Naive thymus-derived CD4-positive, alpha-beta T cell (primary cell): ENCODE results near the gene PDE4D. TPM values are rescaled to one million over a fixed set of nuclear protein-coding genes. Genes with fewer than 3 reads are reported as not detected.
"Not testable (repeated sequence)": the region's sequence is repeated elsewhere in the genome, so short reads cannot be mapped to it uniquely, and the experiment has no call there.

Experiments
- ATAC-seq: fragments of 150-1000 bp; cut with Tn5 transposase; 2 replicates; pipeline ENCODE4 v1.10.0; 2021; ENCODE audit warnings: mild to moderate bottlenecking, moderate library complexity
- CTCF ChIA-PET: fragments of 350-600 bp; sonication (Branson Sonifier 250); formaldehyde crosslinking; loops from one replicate; lab custom pipeline; 2021; ENCODE audit warnings: antibody characterized with exemption; lab: Charles Lee
- POLR2A ChIA-PET: fragments of 350-600 bp; sonication (Branson Sonifier 250); formaldehyde crosslinking; loops from one replicate; lab custom pipeline; 2021; ENCODE audit warnings: antibody characterized with exemption, inconsistent platforms; lab: Charles Lee
- DNase-seq, 9 donors: peaks; one replicate each; pipeline versions ENCODE4 v3.0.0 to v3.0.0-alpha.2; 2020 to 2022; ENCODE audit warnings: mixed read lengths in 1 of 9
- H3K27ac ChIP-seq: one replicate; pipeline ENCODE4 v1.7.0; 2013; ENCODE audit warnings: mild to moderate bottlenecking, low read depth, low read length, moderate library complexity
- H3K27me3 ChIP-seq, 2 donors: one replicate each; pipeline ENCODE4 v1.7.0; 2013; ENCODE audit warnings: low read length in 2 of 2, mild to moderate bottlenecking in 2 of 2, moderate library complexity in 2 of 2; ENCODE audit not compliant: control insufficient read depth in 2 of 2, insufficient read depth in 2 of 2
- H3K36me3 ChIP-seq, 3 experiments: 1 replicate in 2 of 3; 2 replicates in 1 of 3; pipeline ENCODE4 v1.7.0; 2013; ENCODE audit warnings: low read length in 3 of 3, mild to moderate bottlenecking in 3 of 3, moderate library complexity in 1 of 3; ENCODE audit not compliant: insufficient read depth in 3 of 3, control insufficient read depth in 2 of 3
- H3K4me1 ChIP-seq, 2 donors: one replicate each; pipeline ENCODE4 v1.7.0; 2013; ENCODE audit warnings: low read length in 2 of 2, mild to moderate bottlenecking in 2 of 2, moderate library complexity in 1 of 2; ENCODE audit not compliant: control insufficient read depth in 2 of 2, insufficient read depth in 2 of 2
- H3K4me3 ChIP-seq: 2 replicates; pipeline ENCODE4 v1.7.0; 2013; ENCODE audit warnings: mild to moderate bottlenecking, low read length
- H3K9me3 ChIP-seq, 3 experiments: 1 replicate in 2 of 3; 2 replicates in 1 of 3; pipeline ENCODE4 v1.7.0; 2013; ENCODE audit warnings: low read length in 3 of 3; ENCODE audit not compliant: control insufficient read depth in 2 of 3
- H3K27ac Mint-ChIP-seq, 9 donors: one replicate each; pipeline ENCODE4 v1.8.0; 2020 to 2022; ENCODE audit warnings: mixed read lengths in 9 of 9, mild to moderate bottlenecking in 8 of 9, moderate library complexity in 5 of 9, inconsistent platforms in 2 of 9
- H3K27me3 Mint-ChIP-seq, 5 donors: one replicate each; pipeline ENCODE4 v1.8.0; 2021 to 2022; ENCODE audit warnings: mixed read lengths in 5 of 5, mild to moderate bottlenecking in 1 of 5
- H3K36me3 Mint-ChIP-seq, 5 donors: one replicate each; pipeline ENCODE4 v1.8.0; 2020 to 2022; ENCODE audit warnings: mixed read lengths in 5 of 5, mild to moderate bottlenecking in 3 of 5, inconsistent platforms in 1 of 5
- H3K4me1 Mint-ChIP-seq, 7 donors: one replicate each; pipeline ENCODE4 v1.8.0; 2020 to 2022; ENCODE audit warnings: mixed read lengths in 7 of 7, mild to moderate bottlenecking in 3 of 7, inconsistent platforms in 1 of 7
- H3K4me3 Mint-ChIP-seq, 10 donors: one replicate each; pipeline ENCODE4 v1.8.0; 2020 to 2022; ENCODE audit warnings: mild to moderate bottlenecking in 10 of 10, mixed read lengths in 10 of 10, moderate library complexity in 6 of 10, inconsistent platforms in 2 of 10
- H3K9me3 Mint-ChIP-seq, 11 donors: one replicate each; pipeline ENCODE4 v1.8.0; 2020 to 2022; ENCODE audit warnings: mixed read lengths in 11 of 11, mild to moderate bottlenecking in 4 of 11, inconsistent platforms in 1 of 11, moderate library complexity in 1 of 11
- intact Hi-C, 2 donors: fragments of 100-400 bp; cut with micrococcal nuclease; formaldehyde crosslinking; loops; one replicate each; pipeline ENCODE4 v1.15.1; 2023
- polyA plus RNA-seq, 2 donors: library from polyadenylated mRNA; unstranded; fragments of 300-500 nt; fragmentation: Illumina TruSeq; gene quantifications; one replicate each; pipeline ENCODE4 v1.2.3, GENCODE V29; 2021
- total RNA-seq, 6 experiments: library from RNA in 5 of 6; stranded (reverse) in 5 of 6; gene quantifications; 1 replicate in 5 of 6; 2 replicates in 1 of 6; pipeline ENCODE4 v1.2.3 and lab custom pipeline; 2021 to 2026

Gene PDE4D
- total and polyA plus RNA-seq, 7 experiments from 2014 or later, result 4.9 to 102 (median 38.8) TPM

- intact Hi-C loops, result no loop called here
- ChIA-PET CTCF (no interaction called here), POLR2A (no interaction called here)
- Mint-ChIP-seq H3K4me1 (peaks cover 0 to 24% (median 9%) of the 10 kb centered on the region in 7 donors), H3K4me3 (peak overlapping the region in 1 of 10 donors; percentile 55), H3K27ac (no peak overlapping the region), H3K27me3 (peaks cover 34 to 45% (median 35%) of the 10 kb centered on the region in 5 donors), H3K36me3 (no peaks in the 10 kb centered on the region), H3K9me3 (peaks cover 0 to 3% (median 0%) of the 10 kb centered on the region in 11 donors)
- Histone ChIP-seq H3K9me3 (no peaks in the 10 kb centered on the region), H3K4me3 (no peak overlapping the region), H3K27me3 (peaks cover 0 to 3% of the 10 kb centered on the region in 2 donors), H3K27ac (no peak overlapping the region), H3K36me3 (no peaks in the 10 kb centered on the region), H3K4me1 (peaks cover 0 to 3% of the 10 kb centered on the region in 2 donors)
- ATAC-seq (no peak), DNase-seq (no peak)
Observed at GRCh38 chr5:59765446-59765845, 128.1 kb downstream of the PDE4D start.

DNA sequence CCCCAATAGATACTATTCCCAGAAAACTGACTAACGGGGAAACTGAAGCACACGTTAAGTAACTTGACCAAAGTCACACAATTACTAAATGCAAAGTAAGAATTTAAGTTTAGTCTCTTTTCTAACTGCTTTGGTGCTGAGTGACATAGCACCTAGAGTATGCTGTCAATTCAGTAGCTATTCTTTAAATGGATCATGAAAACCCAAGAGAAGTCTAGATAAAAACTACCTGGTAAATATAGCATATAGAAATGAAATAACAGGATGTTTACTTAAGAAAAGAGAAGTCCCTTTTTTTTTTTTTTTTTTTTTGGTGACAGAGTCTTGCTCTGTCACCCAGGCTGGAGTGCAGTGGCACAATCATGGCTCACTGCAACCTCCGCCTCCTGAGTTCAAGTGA, 129.2 kb downstream of the PDE4D start:
- Mint-ChIP-seq H3K9me3 (peaks cover 0 to 3% (median 0%) of the 10 kb centered on the region in 11 donors), H3K27ac (no peak overlapping the region), H3K4me1 (peaks cover 0 to 24% (median 9%) of the 10 kb centered on the region in 7 donors), H3K4me3 (no peak overlapping the region), H3K27me3 (peaks cover 31 to 36% (median 33%) of the 10 kb centered on the region in 5 donors), H3K36me3 (no peaks in the 10 kb centered on the region)
- Histone ChIP-seq H3K27me3 (peaks cover 0 to 3% of the 10 kb centered on the region in 2 donors), H3K27ac (no peak overlapping the region), H3K4me3 (no peak overlapping the region), H3K9me3 (no peaks in the 10 kb centered on the region), H3K36me3 (no peaks in the 10 kb centered on the region), H3K4me1 (peaks cover 0 to 3% of the 10 kb centered on the region in 2 donors)
- intact Hi-C loops, result no loop called here
- ATAC-seq (no peak), DNase-seq (no peak)
- ChIA-PET CTCF (interaction anchor here (0.5 kb wide), 1 partner anchor 32 kb away, joined by 4 read pairs; no protein-coding TSS in a partner anchor), POLR2A (interaction anchor here (0.9 kb wide), 1 partner anchor 20 kb away, joined by 3 read pairs; no protein-coding TSS in a partner anchor)

GRCh38 chr5:59763541-59763940, 130.0 kb downstream of the PDE4D start:
- Histone ChIP-seq H3K27me3 (peaks cover 0 to 3% of the 10 kb centered on the region in 2 donors), H3K27ac (no peak overlapping the region), H3K4me1 (peaks cover 0 to 3% of the 10 kb centered on the region in 2 donors), H3K9me3 (no peaks in the 10 kb centered on the region), H3K4me3 (no peak overlapping the region), H3K36me3 (no peaks in the 10 kb centered on the region)
- Mint-ChIP-seq H3K36me3 (no peaks in the 10 kb centered on the region), H3K9me3 (peaks cover 0 to 3% (median 0%) of the 10 kb centered on the region in 11 donors), H3K27ac (no peak overlapping the region), H3K27me3 (peaks cover 24 to 28% (median 26%) of the 10 kb centered on the region in 5 donors), H3K4me3 (peak overlapping the region in 1 of 10 donors; percentile 31), H3K4me1 (peaks cover 0 to 17% (median 7%) of the 10 kb centered on the region in 7 donors)
- no peak for DNase-seq
- intact Hi-C loops, result no loop called here
- ChIA-PET CTCF (no interaction called here), POLR2A (no interaction called here)
- ATAC-seq, result no peak

GRCh38 chr5:59762232-59762631, 131.3 kb downstream of the PDE4D start:
- intact Hi-C loops, POLR2A ChIA-PET, H3K9me3 Mint-ChIP-seq, H3K36me3 Mint-ChIP-seq, H3K27ac ChIP-seq, H3K4me1 ChIP-seq, H3K9me3 ChIP-seq, H3K27ac Mint-ChIP-seq, H3K4me1 Mint-ChIP-seq, ATAC-seq, H3K36me3 ChIP-seq, H3K4me3 ChIP-seq, DNase-seq, H3K27me3 ChIP-seq, CTCF ChIA-PET, H3K4me3 Mint-ChIP-seq: not testable (repeated sequence)
- peaks cover 12 to 17% (median 15%) of the 10 kb centered on the region in 5 donors for H3K27me3 Mint-ChIP-seq

GRCh38 chr5:59760785-59761348, 132.7 kb downstream of the PDE4D start:
- intact Hi-C loops, result no loop called here

GRCh38 chr5:59759600-59760351, 133.8 kb downstream of the PDE4D start:
- ATAC-seq (no peak), DNase-seq (no peak)
- H3K4me1 ChIP-seq, result no peaks in the 10 kb centered on the region
- no peaks in the 10 kb centered on the region for H3K36me3 ChIP-seq
- Mint-ChIP-seq H3K4me1 (no peaks in the 10 kb centered on the region), H3K36me3 (no peaks in the 10 kb centered on the region), H3K27me3 (peaks cover 0 to 7% (median 0%) of the 10 kb centered on the region in 5 donors), H3K4me3 (no peak overlapping the region), H3K27ac (no peak overlapping the region), H3K9me3 (peaks cover 0 to 2% (median 0%) of the 10 kb centered on the region in 11 donors)
- no peak overlapping the region for H3K27ac ChIP-seq
- H3K9me3 ChIP-seq, result no peaks in the 10 kb centered on the region
- no peak overlapping the region for H3K4me3 ChIP-seq
- ChIA-PET CTCF (no interaction called here), POLR2A (no interaction called here)
- intact Hi-C loops, result no loop called here
- no peaks in the 10 kb centered on the region for H3K27me3 ChIP-seq

More at GRCh38 chr5:59760785-59761348, 132.7 kb downstream of the PDE4D start:
- H3K4me3 ChIP-seq, result no peak overlapping the region
- Mint-ChIP-seq H3K27me3 (peaks cover 4 to 9% (median 6%) of the 10 kb centered on the region in 5 donors), H3K4me3 (no peak overlapping the region), H3K36me3 (no peaks in the 10 kb centered on the region), H3K27ac (no peak overlapping the region), H3K4me1 (no peaks in the 10 kb centered on the region), H3K9me3 (peaks cover 0 to 2% (median 0%) of the 10 kb centered on the region in 11 donors)
- H3K4me1 ChIP-seq, result no peaks in the 10 kb centered on the region
- ChIA-PET POLR2A (no interaction called here), CTCF (no interaction called here)
- no peaks in the 10 kb centered on the region for H3K36me3 ChIP-seq
- no peaks in the 10 kb centered on the region for H3K27me3 ChIP-seq
- DNase-seq (no peak), ATAC-seq (peak; percentile 71)
- no peaks in the 10 kb centered on the region for H3K9me3 ChIP-seq
- no peak overlapping the region for H3K27ac ChIP-seq
